ENCODE measurements around the gene LRRC8C.
"Not testable (repeated sequence)": the region's sequence is repeated elsewhere in the genome, so short reads cannot be mapped to it uniquely, and the experiment has no call there.

The LRRC8C gene

GRCh38 chr1:89624715-89625323 is 8.1 kb upstream of the LRRC8C start:
- no peaks in the 10 kb centered on the region for H3K9me2 ChIP-seq (replicated peaks; ENCODE audit: insufficient read depth, low read length)
- no peaks in the 10 kb centered on the region for H3K27me3 ChIP-seq (ENCODE audit: low read length)
- H4K20me1 ChIP-seq (ENCODE audit: low read depth, low read length) = no peaks in the 10 kb centered on the region
- H3K9ac ChIP-seq (ENCODE audit: low read length) = no peak overlapping the region
- no peak overlapping the region for H3K4me2 ChIP-seq (ENCODE audit: low read depth, low read length, poor library complexity, severe bottlenecking)
- no peak overlapping the region for H2AFZ ChIP-seq (ENCODE audit: low read depth, low read length, severe bottlenecking)
- TF ChIP-seq CTCF (IDR thresholded peaks at IDR 0.05; ENCODE audit: insufficient read depth, low read length, poor library complexity, severe bottlenecking) (no peak), EZH2phosphoT487 (conservative IDR thresholded peaks at IDR 0.05; ENCODE audit: low read length) (no peak)
- H3K36me3 ChIP-seq (ENCODE audit: low read length) = no peaks in the 10 kb centered on the region
- H3K79me2 ChIP-seq (ENCODE audit: insufficient read depth, low read length) = no peaks in the 10 kb centered on the region
- H3K4me3 ChIP-seq (ENCODE audit: insufficient read depth, low read length, poor library complexity, severe bottlenecking) = no peak overlapping the region
- no peaks in the 10 kb centered on the region for H3K9me3 ChIP-seq (ENCODE audit: insufficient read depth, low read length)
- no peaks in the 10 kb centered on the region for H3F3A ChIP-seq (ENCODE audit: insufficient read depth)
- H3K27ac ChIP-seq (ENCODE audit: low read depth, low read length) = no peak overlapping the region

- no peaks in the 10 kb centered on the region for H3K27me3 ChIP-seq (ENCODE audit: low read length)
- TF ChIP-seq EZH2phosphoT487 (conservative IDR thresholded peaks at IDR 0.05; ENCODE audit: low read length) = no peak
- TF ChIP-seq CTCF (IDR thresholded peaks at IDR 0.05; ENCODE audit: insufficient read depth, low read length, poor library complexity, severe bottlenecking) = no peak
- H3F3A ChIP-seq (ENCODE audit: insufficient read depth) = peaks cover 5% of the 10 kb centered on the region; the same call in 1 of the 2 replicates
- H3K4me3 ChIP-seq (ENCODE audit: insufficient read depth, low read length, poor library complexity, severe bottlenecking) = no peak overlapping the region
- H3K9ac ChIP-seq (ENCODE audit: low read length) = no peak overlapping the region
- no peaks in the 10 kb centered on the region for H3K79me2 ChIP-seq (ENCODE audit: insufficient read depth, low read length)
- H3K27ac ChIP-seq (ENCODE audit: low read depth, low read length) = no peak overlapping the region
- no peaks in the 10 kb centered on the region for H3K9me3 ChIP-seq (ENCODE audit: insufficient read depth, low read length)
- H2AFZ ChIP-seq (ENCODE audit: low read depth, low read length, severe bottlenecking) = no peak overlapping the region
- no peaks in the 10 kb centered on the region for H3K9me2 ChIP-seq (replicated peaks; ENCODE audit: insufficient read depth, low read length)
- no peaks in the 10 kb centered on the region for H4K20me1 ChIP-seq (ENCODE audit: low read depth, low read length)
- no peak overlapping the region for H3K4me2 ChIP-seq (ENCODE audit: low read depth, low read length, poor library complexity, severe bottlenecking)
- H3K36me3 ChIP-seq (ENCODE audit: low read length) = no peaks in the 10 kb centered on the region
Measured at GRCh38 chr1:89627596-89627962, 5.3 kb upstream of the LRRC8C start.

DNA sequence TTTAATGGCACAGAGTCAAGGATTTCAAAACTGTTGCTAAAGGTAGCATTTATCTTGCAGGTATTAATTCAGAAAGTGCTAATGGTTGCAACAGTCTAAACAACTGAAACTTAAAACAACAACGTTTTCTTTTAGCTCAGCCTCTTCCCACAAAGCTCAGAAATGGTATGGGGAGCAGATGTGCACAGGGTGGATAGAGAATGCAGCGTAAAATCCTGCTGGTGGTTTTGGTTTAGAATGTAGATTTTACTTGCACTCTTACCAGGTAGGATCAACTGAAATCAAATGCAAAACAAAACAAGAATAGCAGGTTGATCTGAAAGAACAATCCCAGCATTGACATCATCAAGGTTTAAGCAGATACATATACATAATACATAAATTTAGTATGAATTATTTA is 3.8 kb upstream of the LRRC8C start:
- Histone ChIP-seq H3K9me2 (replicated peaks; ENCODE audit: insufficient read depth, low read length) (no peaks in the 10 kb centered on the region), H4K20me1 (ENCODE audit: low read depth, low read length) (no peaks in the 10 kb centered on the region), H3K4me3 (ENCODE audit: insufficient read depth, low read length, poor library complexity, severe bottlenecking) (no peak overlapping the region), H3K36me3 (ENCODE audit: low read length) (no peaks in the 10 kb centered on the region), H3K9me3 (ENCODE audit: insufficient read depth, low read length) (no peaks in the 10 kb centered on the region), H3K27me3 (ENCODE audit: low read length) (no peaks in the 10 kb centered on the region), H3K9ac (ENCODE audit: low read length) (no peak overlapping the region), H3F3A (ENCODE audit: insufficient read depth) (peaks cover 5% of the 10 kb centered on the region; the same call in 1 of the 2 replicates), H3K4me2 (ENCODE audit: low read depth, low read length, poor library complexity, severe bottlenecking) (no peak overlapping the region), H2AFZ (ENCODE audit: low read depth, low read length, severe bottlenecking) (no peak overlapping the region), H3K79me2 (ENCODE audit: insufficient read depth, low read length) (no peaks in the 10 kb centered on the region), H3K27ac (ENCODE audit: low read depth, low read length) (no peak overlapping the region)
- TF ChIP-seq EZH2phosphoT487 (conservative IDR thresholded peaks at IDR 0.05; ENCODE audit: low read length) (no peak), CTCF (IDR thresholded peaks at IDR 0.05; ENCODE audit: insufficient read depth, low read length, poor library complexity, severe bottlenecking) (no peak)

GRCh38 chr1:89629600-89629999 is 3.3 kb upstream of the LRRC8C start:
- H3K4me2 ChIP-seq (ENCODE audit: low read depth, low read length, poor library complexity, severe bottlenecking) = not testable (repeated sequence)

More at GRCh38 chr1:89629600-89629999, 3.3 kb upstream of the LRRC8C start:
- H2AFZ ChIP-seq (ENCODE audit: low read depth, low read length, severe bottlenecking); H3K4me3 ChIP-seq (ENCODE audit: insufficient read depth, low read length, poor library complexity, severe bottlenecking); H3K79me2 ChIP-seq (ENCODE audit: insufficient read depth, low read length); H3K27me3 ChIP-seq (ENCODE audit: low read length); H3K9me3 ChIP-seq (ENCODE audit: insufficient read depth, low read length); H3K36me3 ChIP-seq (ENCODE audit: low read length); H3K9ac ChIP-seq (ENCODE audit: low read length); H3K9me2 ChIP-seq (replicated peaks; ENCODE audit: insufficient read depth, low read length); H3K27ac ChIP-seq (ENCODE audit: low read depth, low read length); H4K20me1 ChIP-seq (ENCODE audit: low read depth, low read length); H3F3A ChIP-seq (ENCODE audit: insufficient read depth): not testable (repeated sequence)
